ENCODE measurements around the gene AUTS2. TPM values are rescaled to one million over a fixed set of nuclear protein-coding genes. Genes with fewer than 3 reads are reported as not detected.

The AUTS2 gene
- total and polyA plus RNA-seq, 10 of the 15 experiments (the other 5 are each of a cell fraction or from before 2014, with no cell fraction given) = 6.4 to 55.6 (median 21.6) TPM

DNA sequence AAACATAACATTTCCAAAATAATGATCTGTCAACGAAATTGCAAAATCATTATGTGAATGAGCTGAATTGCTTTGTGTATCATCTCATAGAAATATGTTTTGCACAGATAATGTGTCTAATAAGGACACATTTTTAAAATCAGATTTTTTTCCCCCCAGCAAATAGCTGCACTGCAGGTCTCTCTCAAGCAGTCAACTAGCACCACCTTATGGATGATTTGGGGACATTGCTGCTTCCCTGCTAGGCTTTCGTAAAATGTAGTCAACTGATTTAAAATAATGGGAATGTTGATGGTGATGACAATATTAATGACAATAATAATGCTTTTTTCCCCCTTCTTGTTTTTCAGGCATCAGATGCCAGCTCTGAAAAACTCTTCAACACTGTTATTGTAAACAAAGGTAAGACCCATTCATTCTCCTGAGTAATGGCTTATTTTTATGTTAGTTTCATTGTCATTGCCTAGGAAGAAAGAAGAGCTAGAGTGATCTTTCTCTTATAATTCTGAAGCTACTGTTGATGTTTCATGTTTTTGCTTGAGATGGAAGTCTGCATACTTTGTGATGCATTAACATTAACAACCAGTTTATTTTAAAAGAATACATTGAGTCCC lies 1100.1 kb downstream of the AUTS2 start:
- peak; percentile 66 for FAIRE-seq
- BruUV-seq (replicated peaks) = no TSS peak
- SMC1A ChIA-PET (ENCODE audit: uncharacterized antibody, unreplicated experiment) = interaction anchor here (0.6 to 12.6 kb wide), 72 partner anchors 11 to 958 kb away, joined by 3 to 177 read pairs (median 4); no protein-coding TSS in a partner anchor
- H3K27ac ChIP-seq (ENCODE audit: control insufficient read depth, insufficient read depth) = no peak overlapping the region
- no peaks in the 10 kb centered on the region; the same call in 2 of the 3 replicates for H3K9me3 ChIP-seq (replicated peaks; ENCODE audit: control insufficient read depth, insufficient read depth, low read length)
- H3K4me1 ChIP-seq (ENCODE audit: control insufficient read depth, insufficient read depth, low read length) = no peaks in the 10 kb centered on the region; the same call in 1 of the 2 replicates
- no peak overlapping the region for H2AFZ ChIP-seq (ENCODE audit: control insufficient read depth, low read depth, low read length)
- RAD21 ChIA-PET (ENCODE audit: unreplicated experiment) = interaction anchor here (0.5 to 9.1 kb wide), 42 partner anchors 8 to 1098 kb away, joined by 3 to 108 read pairs (median 4); no protein-coding TSS in a partner anchor
- POLR2A ChIA-PET = interaction anchor here (1.6 to 1.7 kb wide), 2 partner anchors 12 to 19 kb away, joined by 4 read pairs; no protein-coding TSS in a partner anchor
- peaks cover 2 to 8% of the 10 kb centered on the region in 2 experiments; a peak in 3 of 4 replicates for H3K36me3 ChIP-seq (ENCODE audit: control insufficient read depth in 2 of 2, insufficient read depth in 2 of 2, low read length in 1 of 2)
- peak; percentile 18; the same call in 2 of the 3 replicates for ATAC-seq
- in situ Hi-C loops (cut with MboI) (no loop called here), intact Hi-C loops (cut with micrococcal nuclease; ENCODE audit: unreplicated experiment) (loop anchor here (1.0 to 10.0 kb wide), 8 partner anchors 79 to 1024 kb away; no protein-coding TSS in a partner anchor)
- H3K9ac ChIP-seq (ENCODE audit: control insufficient read depth, insufficient read depth, low read length) = 0 out of 2 replicates have a peak overlapping the region, but pooled peaks have one; percentile 47
- H3K4me3 ChIP-seq = peak overlapping the region; percentile 17
- DNase-seq (ENCODE audit: low read depth, low spot score) = no peak
- peaks cover 89% of the 10 kb centered on the region for H3K79me2 ChIP-seq (ENCODE audit: control insufficient read depth, insufficient read depth, low read length)
- CTCF ChIA-PET = interaction anchor here (0.6 to 7.9 kb wide), 57 partner anchors 10 to 898 kb away, joined by 3 to 83 read pairs (median 4); no protein-coding TSS in a partner anchor
- 2% methylated on average over 2 of the region's 2 CpGs for WGBS (ENCODE audit: insufficient coverage, insufficient replicate concordance, low lambda C conversion rate, missing lambda C conversion rate)
- H3K27me3 ChIP-seq (replicated peaks in 1 of 2; ENCODE audit: control insufficient read depth in 2 of 2, insufficient read depth in 2 of 2, low read length in 1 of 2) = no peaks in the 10 kb centered on the region
- H4K20me1 ChIP-seq (ENCODE audit: control insufficient read depth, insufficient read depth) = no peaks in the 10 kb centered on the region
- H3K4me2 ChIP-seq (ENCODE audit: control insufficient read depth, insufficient read depth) = peak overlapping the region; percentile 62
- TF ChIP-seq HCFC1 (IDR thresholded peaks at IDR 0.05; ENCODE audit: low read length) (no peak), SMARCA5 (IDR thresholded peaks at IDR 0.05) (peak; percentile 86; the same call in 1 of the 2 replicates), JUNB (IDR thresholded peaks at IDR 0.05) (no peak), RBBP5 (conservative IDR thresholded peaks at IDR 0.05) (no peak), NFYB (IDR thresholded peaks at IDR 0.05; ENCODE audit: insufficient read depth, low read depth, low read length) (no peak), IKZF1 (conservative IDR thresholded peaks at IDR 0.05) (peak; percentile 34; the same call in 1 of the 2 replicates), RAD21 (IDR thresholded peaks at IDR 0.05; ENCODE audit: insufficient read depth, low read depth, low read length) (peak; percentile 96), FOXM1 (IDR thresholded peaks at IDR 0.05; ENCODE audit: low read depth, low read length) (no peak), IKZF2 (IDR thresholded peaks at IDR 0.05) (peak; percentile 39 to 51; a peak in 2 of 4 replicates), POU2F2 (IDR thresholded peaks at IDR 0.05; ENCODE audit: borderline replicate concordance, low read depth, low read length) (0 out of 3 replicates have a peak, but pooled peaks have one; percentile 36), ZNF24 (IDR thresholded peaks at IDR 0.05) (no peak), YY1 (IDR thresholded peaks at IDR 0.05; ENCODE audit: low read depth, low read length) (peak; percentile 41; the same call in 1 of the 2 replicates), SMC3 (IDR thresholded peaks at IDR 0.05; ENCODE audit: borderline replicate concordance, low read length) (peak; percentile 86), ETV6 (conservative IDR thresholded peaks at IDR 0.05 in 1 of 2, IDR thresholded peaks at IDR 0.05 in 1 of 2; ENCODE audit: borderline replicate concordance in 1 of 2, low read depth in 1 of 2) (no peak), BCL11A (IDR thresholded peaks at IDR 0.05; ENCODE audit: low read depth, low read length) (no peak), MXI1 (IDR thresholded peaks at IDR 0.05; ENCODE audit: low read depth, low read length) (0 out of 2 replicates have a peak, but pooled peaks have one; percentile 24)
- TF ChIP-seq, protein P1, sequence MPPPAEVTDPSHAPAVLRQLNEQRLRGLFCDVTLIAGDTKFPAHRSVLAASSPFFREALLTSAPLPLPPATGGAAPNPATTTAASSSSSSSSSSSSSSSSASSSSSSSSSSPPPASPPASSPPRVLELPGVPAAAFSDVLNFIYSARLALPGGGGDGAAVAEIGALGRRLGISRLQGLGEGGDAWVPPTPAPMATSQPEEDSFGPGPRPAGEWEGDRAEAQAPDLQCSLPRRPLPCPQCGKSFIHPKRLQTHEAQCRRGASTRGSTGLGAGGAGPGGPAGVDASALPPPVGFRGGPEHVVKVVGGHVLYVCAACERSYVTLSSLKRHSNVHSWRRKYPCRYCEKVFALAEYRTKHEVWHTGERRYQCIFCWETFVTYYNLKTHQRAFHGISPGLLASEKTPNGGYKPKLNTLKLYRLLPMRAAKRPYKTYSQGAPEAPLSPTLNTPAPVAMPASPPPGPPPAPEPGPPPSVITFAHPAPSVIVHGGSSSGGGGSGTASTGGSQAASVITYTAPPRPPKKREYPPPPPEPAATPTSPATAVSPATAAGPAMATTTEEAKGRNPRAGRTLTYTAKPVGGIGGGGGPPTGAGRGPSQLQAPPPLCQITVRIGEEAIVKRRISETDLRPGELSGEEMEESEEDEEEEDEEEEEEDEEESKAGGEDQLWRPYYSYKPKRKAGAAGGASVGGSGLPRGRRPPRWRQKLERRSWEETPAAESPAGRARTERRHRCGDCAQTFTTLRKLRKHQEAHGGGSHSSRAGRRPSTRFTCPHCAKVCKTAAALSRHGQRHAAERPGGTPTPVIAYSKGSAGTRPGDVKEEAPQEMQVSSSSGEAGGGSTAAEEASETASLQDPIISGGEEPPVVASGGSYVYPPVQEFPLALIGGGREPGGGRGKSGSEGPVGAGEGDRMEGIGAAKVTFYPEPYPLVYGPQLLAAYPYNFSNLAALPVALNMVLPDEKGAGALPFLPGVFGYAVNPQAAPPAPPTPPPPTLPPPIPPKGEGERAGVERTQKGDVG (CRISPR knock-in tag; IDR thresholded peaks at IDR 0.05) = no peak
- TF ChIP-seq, protein P2, sequence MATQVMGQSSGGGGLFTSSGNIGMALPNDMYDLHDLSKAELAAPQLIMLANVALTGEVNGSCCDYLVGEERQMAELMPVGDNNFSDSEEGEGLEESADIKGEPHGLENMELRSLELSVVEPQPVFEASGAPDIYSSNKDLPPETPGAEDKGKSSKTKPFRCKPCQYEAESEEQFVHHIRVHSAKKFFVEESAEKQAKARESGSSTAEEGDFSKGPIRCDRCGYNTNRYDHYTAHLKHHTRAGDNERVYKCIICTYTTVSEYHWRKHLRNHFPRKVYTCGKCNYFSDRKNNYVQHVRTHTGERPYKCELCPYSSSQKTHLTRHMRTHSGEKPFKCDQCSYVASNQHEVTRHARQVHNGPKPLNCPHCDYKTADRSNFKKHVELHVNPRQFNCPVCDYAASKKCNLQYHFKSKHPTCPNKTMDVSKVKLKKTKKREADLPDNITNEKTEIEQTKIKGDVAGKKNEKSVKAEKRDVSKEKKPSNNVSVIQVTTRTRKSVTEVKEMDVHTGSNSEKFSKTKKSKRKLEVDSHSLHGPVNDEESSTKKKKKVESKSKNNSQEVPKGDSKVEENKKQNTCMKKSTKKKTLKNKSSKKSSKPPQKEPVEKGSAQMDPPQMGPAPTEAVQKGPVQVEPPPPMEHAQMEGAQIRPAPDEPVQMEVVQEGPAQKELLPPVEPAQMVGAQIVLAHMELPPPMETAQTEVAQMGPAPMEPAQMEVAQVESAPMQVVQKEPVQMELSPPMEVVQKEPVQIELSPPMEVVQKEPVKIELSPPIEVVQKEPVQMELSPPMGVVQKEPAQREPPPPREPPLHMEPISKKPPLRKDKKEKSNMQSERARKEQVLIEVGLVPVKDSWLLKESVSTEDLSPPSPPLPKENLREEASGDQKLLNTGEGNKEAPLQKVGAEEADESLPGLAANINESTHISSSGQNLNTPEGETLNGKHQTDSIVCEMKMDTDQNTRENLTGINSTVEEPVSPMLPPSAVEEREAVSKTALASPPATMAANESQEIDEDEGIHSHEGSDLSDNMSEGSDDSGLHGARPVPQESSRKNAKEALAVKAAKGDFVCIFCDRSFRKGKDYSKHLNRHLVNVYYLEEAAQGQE (IDR thresholded peaks at IDR 0.05; ENCODE audit: low read depth, low read length) = no peak

All from GM12878 (cell line).